KMS-11 (cell line): ENCODE measurements around the gene ITPR3.

Experiments used
- H2AFZ ChIP-seq: fragments of 200-600 bp; sonication (generic); 2 replicates; pipeline ENCODE4 v1.6.1; 2016; ENCODE audit warnings: antibody characterized with exemption, mixed run types, low read depth
- H3K27ac ChIP-seq: fragments of 200-600 bp; sonication (generic); 2 replicates; pipeline ENCODE4 v1.6.1; 2016; ENCODE audit warnings: mild to moderate bottlenecking, mixed run types
- H3K27me3 ChIP-seq: fragments of 200-600 bp; sonication (generic); 2 replicates; pipeline ENCODE4 v1.6.1; 2017; ENCODE audit warnings: mild to moderate bottlenecking, low read depth, mixed run types, moderate library complexity; ENCODE audit not compliant: insufficient read depth
- H3K36me3 ChIP-seq: fragments of 200-600 bp; sonication (generic); 2 replicates; pipeline ENCODE4 v1.6.1; 2017; ENCODE audit warnings: mild to moderate bottlenecking, mixed run types; ENCODE audit not compliant: insufficient read depth
- H3K4me1 ChIP-seq: fragments of 200-600 bp; sonication (generic); 2 replicates; pipeline ENCODE4 v1.6.1; 2016; ENCODE audit warnings: mild to moderate bottlenecking, low read depth, mixed run types; ENCODE audit not compliant: poor library complexity, severe bottlenecking
- H3K4me2 ChIP-seq: fragments of 200-600 bp; sonication (generic); 2 replicates; pipeline ENCODE4 v1.7.0; 2016; ENCODE audit warnings: mild to moderate bottlenecking, mixed run types
- H3K4me3 ChIP-seq: fragments of 200-600 bp; sonication (generic); IDR thresholded peaks from 2 replicates; pipeline ENCODE4 v1.6.1; 2017; ENCODE audit warnings: low read depth, low read length, mixed read lengths; ENCODE audit not compliant: insufficient read depth
- H3K79me2 ChIP-seq: fragments of 200-600 bp; sonication (generic); 2 replicates; pipeline ENCODE4 v1.6.1; 2016; ENCODE audit warnings: low read depth, mixed run types; ENCODE audit not compliant: insufficient read depth
- H3K9ac ChIP-seq: fragments of 200-600 bp; sonication (generic); 2 replicates; pipeline ENCODE4 v1.6.1; 2016; ENCODE audit warnings: mild to moderate bottlenecking, mixed run types
- H4K20me1 ChIP-seq: fragments of 200-600 bp; sonication (generic); 2 replicates; pipeline ENCODE4 v1.6.1; 2016; ENCODE audit warnings: mild to moderate bottlenecking, mixed run types; ENCODE audit not compliant: insufficient read depth
- TF ChIP-seq, protein P1 (sequence below): fragments of 200-600 bp; sonication (generic); conservative IDR thresholded peaks from 2 replicates; pipeline ENCODE4 v1.6.1; 2017; ENCODE audit warnings: low read depth, mild to moderate bottlenecking, antibody characterized with exemption, low read length, moderate library complexity, mixed read lengths

The ITPR3 gene

GRCh38 chr6:33664506-33665057, 43.5 kb downstream of the ITPR3 start:
- Histone ChIP-seq H2AFZ (no peak overlapping the region), H4K20me1 (no peaks in the 10 kb centered on the region), H3K36me3 (no peaks in the 10 kb centered on the region), H3K27me3 (no peaks in the 10 kb centered on the region), H3K27ac (no peak overlapping the region), H3K4me1 (no peaks in the 10 kb centered on the region), H3K4me3 (no peak overlapping the region), H3K4me2 (no peak overlapping the region), H3K79me2 (no peaks in the 10 kb centered on the region), H3K9ac (no peak overlapping the region)
- TF ChIP-seq, protein P1, sequence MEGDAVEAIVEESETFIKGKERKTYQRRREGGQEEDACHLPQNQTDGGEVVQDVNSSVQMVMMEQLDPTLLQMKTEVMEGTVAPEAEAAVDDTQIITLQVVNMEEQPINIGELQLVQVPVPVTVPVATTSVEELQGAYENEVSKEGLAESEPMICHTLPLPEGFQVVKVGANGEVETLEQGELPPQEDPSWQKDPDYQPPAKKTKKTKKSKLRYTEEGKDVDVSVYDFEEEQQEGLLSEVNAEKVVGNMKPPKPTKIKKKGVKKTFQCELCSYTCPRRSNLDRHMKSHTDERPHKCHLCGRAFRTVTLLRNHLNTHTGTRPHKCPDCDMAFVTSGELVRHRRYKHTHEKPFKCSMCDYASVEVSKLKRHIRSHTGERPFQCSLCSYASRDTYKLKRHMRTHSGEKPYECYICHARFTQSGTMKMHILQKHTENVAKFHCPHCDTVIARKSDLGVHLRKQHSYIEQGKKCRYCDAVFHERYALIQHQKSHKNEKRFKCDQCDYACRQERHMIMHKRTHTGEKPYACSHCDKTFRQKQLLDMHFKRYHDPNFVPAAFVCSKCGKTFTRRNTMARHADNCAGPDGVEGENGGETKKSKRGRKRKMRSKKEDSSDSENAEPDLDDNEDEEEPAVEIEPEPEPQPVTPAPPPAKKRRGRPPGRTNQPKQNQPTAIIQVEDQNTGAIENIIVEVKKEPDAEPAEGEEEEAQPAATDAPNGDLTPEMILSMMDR: no peak

GRCh38 chr6:33665957-33666356, 44.8 kb downstream of the ITPR3 start:
- Histone ChIP-seq H3K36me3 (no peaks in the 10 kb centered on the region), H3K9ac (no peak overlapping the region), H3K27me3 (no peaks in the 10 kb centered on the region), H4K20me1 (no peaks in the 10 kb centered on the region), H3K79me2 (no peaks in the 10 kb centered on the region), H3K27ac (no peak overlapping the region), H3K4me1 (no peaks in the 10 kb centered on the region), H3K4me2 (no peak overlapping the region), H3K4me3 (no peak overlapping the region), H2AFZ (no peak overlapping the region)
- TF ChIP-seq, protein P1: no peak

GRCh38 chr6:33667072-33667471, 46.0 kb downstream of the ITPR3 start:
- no peak overlapping the region for H3K4me2 ChIP-seq
- no peak overlapping the region for H2AFZ ChIP-seq
- H3K4me3 ChIP-seq: no peak overlapping the region
- H3K9ac ChIP-seq: no peak overlapping the region
- TF ChIP-seq, protein P1: no peak
- no peaks in the 10 kb centered on the region for H3K36me3 ChIP-seq
- H3K79me2 ChIP-seq: no peaks in the 10 kb centered on the region
- H3K27me3 ChIP-seq: no peaks in the 10 kb centered on the region
- H3K4me1 ChIP-seq: no peaks in the 10 kb centered on the region
- H4K20me1 ChIP-seq: no peaks in the 10 kb centered on the region
- no peak overlapping the region for H3K27ac ChIP-seq

DNA sequence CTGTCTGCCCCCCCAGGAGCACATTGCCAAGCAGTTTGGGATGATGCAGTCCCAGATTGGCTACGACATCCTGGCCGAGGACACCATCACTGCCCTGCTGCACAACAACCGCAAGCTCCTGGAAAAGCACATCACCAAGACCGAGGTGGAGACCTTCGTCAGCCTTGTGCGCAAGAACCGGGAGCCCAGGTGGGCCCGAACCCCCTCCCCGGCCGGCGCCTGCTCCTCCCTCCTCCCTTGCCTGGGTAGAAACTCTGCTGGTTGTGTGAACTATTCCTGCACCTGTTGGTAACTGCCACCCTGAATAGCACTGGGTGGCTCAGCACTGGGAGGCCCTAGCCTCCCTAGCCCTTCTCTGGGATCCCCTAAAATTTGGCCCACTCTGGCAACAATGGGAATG, 46.7 kb downstream of the ITPR3 start:
- Histone ChIP-seq H3K4me1 (no peaks in the 10 kb centered on the region), H3K27ac (no peak overlapping the region), H3K79me2 (no peaks in the 10 kb centered on the region), H3K27me3 (no peaks in the 10 kb centered on the region), H3K4me3 (no peak overlapping the region), H3K36me3 (no peaks in the 10 kb centered on the region), H4K20me1 (no peaks in the 10 kb centered on the region), H3K4me2 (no peak overlapping the region), H3K9ac (no peak overlapping the region), H2AFZ (no peak overlapping the region)
- TF ChIP-seq, protein P1: no peak
